HepG2 (cell line): ENCODE measurements around the gene ZNF33B. TPM values are rescaled to one million over a fixed set of nuclear protein-coding genes. Genes with fewer than 3 reads are reported as not detected.
A peak's percentile ranks its signal among the peaks of the same experiment; 100 is the strongest.

Source experiments
- AKNA ChIP-seq: sonication (generic); formaldehyde crosslinking; IDR thresholded peaks from 2 replicates; pipeline ENCODE4 v1.4.0; 2020; ENCODE audit warnings: missing genetic modification reagents, borderline replicate concordance
- CHD2 ChIP-seq: IDR thresholded peaks from 2 replicates; pipeline ENCODE4 v1.6.1; 2011; ENCODE audit warnings: low read depth, low read length, improper control_type of control experiment
- E2F1 ChIP-seq: sonication (generic); formaldehyde crosslinking; IDR thresholded peaks from 2 replicates; pipeline ENCODE4 v1.5.0; 2020; ENCODE audit warnings: missing genetic modification reagents
- HNF1B ChIP-seq: sonication (generic); formaldehyde crosslinking; IDR thresholded peaks from 2 replicates; pipeline ENCODE4 v1.5.1; 2020; ENCODE audit warnings: mild to moderate bottlenecking, moderate library complexity, missing genetic modification reagents
- KLF12 ChIP-seq: sonication (generic); formaldehyde crosslinking; IDR thresholded peaks from 2 replicates; pipeline ENCODE4 v1.4.0; 2020; ENCODE audit warnings: missing genetic modification reagents, borderline replicate concordance
- KMT2A ChIP-seq: sonication (generic); formaldehyde crosslinking; IDR thresholded peaks from 2 replicates; pipeline ENCODE4 v1.4.0; 2020; ENCODE audit warnings: missing genetic modification reagents
- MEIS1 ChIP-seq: sonication (generic); formaldehyde crosslinking; IDR thresholded peaks from 2 replicates; pipeline ENCODE4 v1.9.0; 2021; ENCODE audit warnings: mild to moderate bottlenecking, missing genetic modification reagents, moderate library complexity, borderline replicate concordance
- NFKBIZ ChIP-seq: IDR thresholded peaks from 2 replicates; pipeline ENCODE4 v1.6.1; 2018; ENCODE audit warnings: missing genetic modification reagents, missing compliant biosample characterization
- PITX1 ChIP-seq: sonication (generic); formaldehyde crosslinking; IDR thresholded peaks from 2 replicates; pipeline ENCODE4 v1.5.1; 2020; ENCODE audit warnings: mild to moderate bottlenecking, missing genetic modification reagents
- SRF ChIP-seq: IDR thresholded peaks from 2 replicates; pipeline ENCODE4 v1.6.1; 2011; ENCODE audit warnings: mild to moderate bottlenecking, low read depth, low read length, moderate library complexity
- ZKSCAN8 ChIP-seq: IDR thresholded peaks from 2 replicates; pipeline ENCODE4 v1.6.1; 2016; ENCODE audit warnings: borderline replicate concordance, missing genetic modification reagents, missing compliant biosample characterization
- ZNF160 ChIP-seq: sonication (generic); formaldehyde crosslinking; IDR thresholded peaks from 2 replicates; pipeline ENCODE4 v1.8.0; 2022; ENCODE audit warnings: mild to moderate bottlenecking, inconsistent platforms, missing genetic modification reagents
- ZNF282 ChIP-seq: fragments of 450-650 bp; IDR thresholded peaks from 2 replicates; pipeline ENCODE4 v1.6.1; 2018; ENCODE audit not compliant: partially characterized antibody
- ZNF317 ChIP-seq: sonication (generic); formaldehyde crosslinking; IDR thresholded peaks from 2 replicates; pipeline ENCODE4 v1.5.0; 2020; ENCODE audit warnings: mild to moderate bottlenecking, missing genetic modification reagents
- ZNF441 ChIP-seq: sonication (generic); formaldehyde crosslinking; IDR thresholded peaks from 2 replicates; pipeline ENCODE4 v1.7.0; 2021; ENCODE audit warnings: missing genetic modification reagents, borderline replicate concordance
- ZNF451 ChIP-seq: sonication (generic); formaldehyde crosslinking; IDR thresholded peaks from 2 replicates; pipeline ENCODE4 v1.5.0; 2020; ENCODE audit warnings: mild to moderate bottlenecking, missing genetic modification reagents
- ZNF572 ChIP-seq: sonication (generic); formaldehyde crosslinking; IDR thresholded peaks from 2 replicates; pipeline ENCODE4 v1.5.1; 2020; ENCODE audit warnings: mild to moderate bottlenecking, missing genetic modification reagents
- ZNF878 ChIP-seq: sonication (generic); formaldehyde crosslinking; IDR thresholded peaks from 2 replicates; pipeline ENCODE4 v1.8.1; 2023; ENCODE audit warnings: mild to moderate bottlenecking, missing genetic modification reagents, moderate library complexity
- ZSCAN5A ChIP-seq: sonication (generic); formaldehyde crosslinking; IDR thresholded peaks from 2 replicates; pipeline ENCODE4 v1.8.0; 2022; ENCODE audit warnings: mild to moderate bottlenecking, missing genetic modification reagents, borderline replicate concordance
- ZSCAN9 ChIP-seq: IDR thresholded peaks from 2 replicates; pipeline ENCODE4 v1.6.1; 2016; ENCODE audit warnings: borderline replicate concordance
- polyA plus RNA-seq, 8 experiments: library from polyadenylated mRNA; depleted of rRNA in 3 of 8; stranded (reverse) in 7 of 8; unstranded in 1 of 8; fragments of >200 nt; fragmentation: Illumina TruSeq in 4 of 8; extraction: Trizol in 4 of 8; gene quantifications; 2 replicates each; pipeline versions ENCODE4 v1.2.1 to v1.2.3, GENCODE V29; 2011 to 2016; ENCODE audit warnings: low read depth in 4 of 8, missing spikeins in 1 of 8, mixed read lengths in 1 of 8; ENCODE audit not compliant: insufficient read depth in 1 of 8
- total RNA-seq, 5 experiments: library from RNA; depleted of rRNA; stranded (reverse); fragments of >200 nt; fragmentation: Illumina TruSeq; extraction: Trizol; gene quantifications; 2 replicates each; pipeline ENCODE4 v1.2.3, GENCODE V29; 2016; ENCODE audit warnings: low read depth in 1 of 5

The ZNF33B gene
- total and polyA plus RNA-seq, 2 of the 13 experiments (the other 11 are each of a cell fraction or from before 2014, with no cell fraction given) = 18.4 to 23.5 TPM

GRCh38 chr10:42638055-42638820 is at the start of gene ZNF33B (continued):
- 0 out of 2 replicates have a peak, but pooled peaks have one; percentile 25 for TF ChIP-seq AKNA (CRISPR knock-in tag)
- TF ChIP-seq ZSCAN5A (CRISPR knock-in tag) = 0 out of 2 replicates have a peak, but pooled peaks have one; percentile 33
- TF ChIP-seq PITX1 (CRISPR knock-in tag) = peak; percentile 1; the same call in 1 of the 2 replicates
- 0 out of 2 replicates have a peak, but pooled peaks have one; percentile 38 for TF ChIP-seq ZKSCAN8
- peak; percentile 88 for TF ChIP-seq ZNF878 (CRISPR knock-in tag)
- TF ChIP-seq KMT2A (CRISPR knock-in tag) = peak; percentile 37; the same call in 1 of the 2 replicates
- no peak for TF ChIP-seq ZNF282
- TF ChIP-seq ZNF441 (CRISPR knock-in tag) = peak; percentile 64; the same call in 1 of the 2 replicates
- TF ChIP-seq SRF = 0 out of 2 replicates have a peak, but pooled peaks have one; percentile 29
- peak; percentile 45; the same call in 1 of the 2 replicates for TF ChIP-seq ZNF160 (CRISPR knock-in tag)
- no peak for TF ChIP-seq ZSCAN9 (CRISPR knock-in tag)
- 0 out of 2 replicates have a peak, but pooled peaks have one; percentile 54 for TF ChIP-seq ZNF451 (CRISPR knock-in tag)
- TF ChIP-seq HNF1B = peak; percentile 72; the same call in 1 of the 2 replicates
- TF ChIP-seq CHD2 = peak; percentile 84
- no peak; the same call in 1 of the 2 replicates for TF ChIP-seq ZNF572 (CRISPR knock-in tag)
- TF ChIP-seq E2F1 = peak; percentile 83
- TF ChIP-seq KLF12 = peak; percentile 99
- peak; percentile 29; the same call in 1 of the 2 replicates for TF ChIP-seq NFKBIZ
- peak; percentile 54; the same call in 1 of the 2 replicates for TF ChIP-seq ZNF317
- TF ChIP-seq MEIS1 (CRISPR knock-in tag) = no peak; the same call in 1 of the 2 replicates
